C4-2B (cell line): Measurements from ENCODE around the gene MCRIP1.

Experiments
- CTCF ChIP-seq: fragments of 450-650 bp; conservative IDR thresholded peaks from 2 replicates; pipeline ENCODE4 v1.5.1; 2017; ENCODE audit warnings: mild to moderate bottlenecking
- ZFX ChIP-seq: fragments of 450-650 bp; IDR thresholded peaks from 2 replicates; pipeline ENCODE4 v1.6.1; 2017

GRCh38 chr17:81837641-81838040 is 4.5 kb upstream of the MCRIP1 start:
- TF ChIP-seq CTCF, result no peak
- no peak for TF ChIP-seq ZFX
